WI38 (cell line): ENCODE results near the gene GHDC.

Experiments
- H3K4me3 ChIP-seq: 2 replicates; pipeline ENCODE4 v1.5.1; 2011; ENCODE audit warnings: low read depth, mild to moderate bottlenecking, control low read depth, low read length
- TF ChIP-seq, protein P1 (sequence below): IDR thresholded peaks from 2 replicates; pipeline ENCODE4 v1.5.1; 2012; ENCODE audit warnings: low read depth, mild to moderate bottlenecking, control low read depth, low read length

Gene GHDC

DNA sequence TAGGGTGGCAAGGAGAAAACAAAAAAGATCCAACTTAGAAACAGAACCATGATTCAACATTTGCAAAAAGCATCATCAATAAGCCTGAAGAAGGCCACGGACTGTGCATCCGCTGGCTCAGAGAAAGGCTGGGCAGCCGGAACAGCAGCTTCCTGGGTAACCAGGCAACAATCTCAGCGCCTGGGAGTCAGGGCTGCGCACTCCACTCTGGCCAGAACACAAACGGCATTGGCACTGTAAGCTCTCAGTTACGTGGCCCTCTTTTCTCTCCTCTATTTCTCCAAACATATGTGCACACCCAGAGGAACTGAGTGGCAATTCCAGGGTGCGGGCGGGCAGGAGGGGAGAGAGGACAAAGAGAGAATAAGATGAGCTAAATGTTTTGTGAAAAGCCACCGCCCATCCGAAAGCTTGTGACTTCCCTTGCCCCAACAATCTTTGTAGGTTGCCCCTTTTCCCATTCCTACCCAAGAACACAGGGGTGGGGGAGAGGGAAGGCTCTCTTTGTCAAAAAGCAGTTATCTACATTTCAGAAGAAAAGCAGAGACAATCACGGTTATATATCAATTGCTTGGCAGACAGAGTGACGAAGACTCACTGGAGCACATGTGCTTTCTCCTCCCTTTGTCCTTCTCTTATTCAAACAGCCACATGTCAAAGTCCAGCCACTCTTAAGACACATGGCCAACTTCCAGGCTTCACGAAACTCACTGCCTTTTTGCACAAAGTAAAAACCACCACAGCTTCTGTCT is 6.6 kb upstream of the GHDC start:
- TF ChIP-seq, protein P1, sequence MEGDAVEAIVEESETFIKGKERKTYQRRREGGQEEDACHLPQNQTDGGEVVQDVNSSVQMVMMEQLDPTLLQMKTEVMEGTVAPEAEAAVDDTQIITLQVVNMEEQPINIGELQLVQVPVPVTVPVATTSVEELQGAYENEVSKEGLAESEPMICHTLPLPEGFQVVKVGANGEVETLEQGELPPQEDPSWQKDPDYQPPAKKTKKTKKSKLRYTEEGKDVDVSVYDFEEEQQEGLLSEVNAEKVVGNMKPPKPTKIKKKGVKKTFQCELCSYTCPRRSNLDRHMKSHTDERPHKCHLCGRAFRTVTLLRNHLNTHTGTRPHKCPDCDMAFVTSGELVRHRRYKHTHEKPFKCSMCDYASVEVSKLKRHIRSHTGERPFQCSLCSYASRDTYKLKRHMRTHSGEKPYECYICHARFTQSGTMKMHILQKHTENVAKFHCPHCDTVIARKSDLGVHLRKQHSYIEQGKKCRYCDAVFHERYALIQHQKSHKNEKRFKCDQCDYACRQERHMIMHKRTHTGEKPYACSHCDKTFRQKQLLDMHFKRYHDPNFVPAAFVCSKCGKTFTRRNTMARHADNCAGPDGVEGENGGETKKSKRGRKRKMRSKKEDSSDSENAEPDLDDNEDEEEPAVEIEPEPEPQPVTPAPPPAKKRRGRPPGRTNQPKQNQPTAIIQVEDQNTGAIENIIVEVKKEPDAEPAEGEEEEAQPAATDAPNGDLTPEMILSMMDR: no peak
- H3K4me3 ChIP-seq: no peak overlapping the region

GRCh38 chr17:42199416-42200011 is 5.2 kb upstream of the GHDC start:
- TF ChIP-seq, protein P1: no peak
- no peak overlapping the region for H3K4me3 ChIP-seq

DNA sequence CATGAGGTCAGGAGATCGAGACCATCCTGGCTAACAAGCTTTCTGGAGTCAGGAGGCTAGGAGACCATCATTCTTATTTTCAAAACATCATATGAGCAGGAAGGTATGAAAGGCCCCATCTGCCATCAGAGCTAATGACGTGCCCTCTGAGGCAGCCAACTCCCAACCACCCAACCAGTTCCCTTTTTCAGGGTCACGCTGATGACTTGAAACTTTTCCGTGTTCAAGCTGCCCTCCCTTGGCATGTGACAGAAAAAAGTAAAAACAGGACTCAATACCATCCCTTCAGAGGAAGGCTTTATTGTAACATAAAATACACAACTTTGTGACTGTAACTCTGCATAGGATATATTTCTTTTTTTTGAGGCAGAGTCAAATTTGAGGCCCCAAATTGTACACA is 4.6 kb upstream of the GHDC start:
- TF ChIP-seq, protein P1: no peak
- H3K4me3 ChIP-seq: no peak overlapping the region

GRCh38 chr17:42197564-42198156 is 3.4 kb upstream of the GHDC start:
- H3K4me3 ChIP-seq: no peak overlapping the region
- TF ChIP-seq, protein P1: no peak

DNA sequence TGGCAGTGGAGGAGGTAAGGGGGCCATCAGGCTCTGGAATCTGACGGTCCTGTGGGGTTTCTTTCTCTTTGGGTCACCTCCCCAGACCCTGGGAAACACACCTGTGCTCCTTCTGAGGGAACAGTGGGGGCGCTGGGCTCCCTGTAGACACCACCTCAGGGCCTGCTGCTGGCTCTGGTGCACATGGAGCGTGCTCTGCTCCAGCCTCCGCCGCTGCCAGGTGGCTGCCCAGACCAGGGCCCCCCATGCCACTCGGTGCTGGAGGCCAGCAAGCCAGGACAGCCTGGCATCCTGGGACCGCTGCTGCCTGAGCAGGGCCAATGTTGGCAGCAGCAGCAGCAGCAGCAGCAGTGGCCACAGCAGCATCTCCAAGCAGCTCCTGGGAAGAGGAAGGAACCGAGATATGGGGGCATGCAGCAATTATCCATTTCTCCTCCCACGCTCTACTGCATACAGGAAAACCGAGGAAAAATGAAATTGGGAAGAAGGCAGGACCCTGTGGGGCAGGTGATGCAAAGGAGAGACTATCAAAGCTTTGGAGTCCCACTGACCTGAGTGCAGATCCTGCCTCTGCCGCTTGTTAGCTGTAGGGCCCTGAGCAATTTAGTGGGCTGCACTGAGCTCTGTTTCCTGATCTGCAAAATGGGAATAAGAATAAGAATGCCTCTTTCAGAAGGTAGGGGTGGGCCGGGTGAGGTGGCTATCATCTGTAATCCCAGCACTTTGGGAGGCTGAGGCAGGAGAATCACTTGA is 902 bp downstream of the GHDC start:
- peak overlapping the region; percentile 75 for H3K4me3 ChIP-seq
- TF ChIP-seq, protein P1: no peak

GRCh38 chr17:42192189-42193126 is 1.8 kb downstream of the GHDC start:
- H3K4me3 ChIP-seq: no peak overlapping the region
- TF ChIP-seq, protein P1: no peak
